Ovary (tissue), 9 donors: Measurements from ENCODE around the gene GRIK4. TPM values are rescaled to one million over a fixed set of nuclear protein-coding genes. Genes with fewer than 3 reads are reported as not detected.
"Not testable (repeated sequence)": the region's sequence is repeated elsewhere in the genome, so short reads cannot be mapped to it uniquely, and the experiment has no call there.

Experiments used
- DNase-seq, 5 donors: peaks; one replicate each; pipeline ENCODE4 v3.0.0-alpha.2; 2019 to 2020
- H3K27ac ChIP-seq, 2 donors: fragments of 200-600 bp; one replicate each; pipeline versions ENCODE4 v1.5.1 to v1.8.0; 2019 to 2022
- H3K27me3 ChIP-seq: fragments of 200-600 bp; one replicate; pipeline ENCODE4 v1.8.0; 2022
- H3K36me3 ChIP-seq: fragments of 200-600 bp; sonication (generic); one replicate; pipeline ENCODE4 v1.5.1; 2019
- H3K4me1 ChIP-seq: one replicate; pipeline ENCODE4 v1.8.1; 2013; ENCODE audit warnings: mild to moderate bottlenecking, moderate library complexity; ENCODE audit not compliant: insufficient read depth
- H3K4me3 ChIP-seq: fragments of 200-600 bp; sonication (generic); one replicate; pipeline ENCODE4 v1.5.1; 2017
- H3K9me3 ChIP-seq, 2 donors: fragments of 200-600 bp in 1 of 2; sonication (generic) in 1 of 2; one replicate each; pipeline versions ENCODE4 v1.5.1 to v1.8.1; 2013 to 2019; ENCODE audit warnings: mild to moderate bottlenecking in 1 of 2, moderate library complexity in 1 of 2
- EP300 ChIP-seq: sonication (generic); formaldehyde crosslinking; IDR thresholded peaks from one replicate; pipeline ENCODE4 v1.6.1; 2017; ENCODE audit warnings: antibody characterized with exemption
- POLR2A ChIP-seq: fragments of 450-650 bp; IDR thresholded peaks from one replicate; pipeline ENCODE4 v1.6.1; 2017; ENCODE audit warnings: antibody characterized with exemption, mild to moderate bottlenecking, moderate library complexity
- WGBS, 3 donors: extraction: QIAGEN DNeasy Blood & Tissue Kit in 1 of 3; methylation state at CpG; one replicate each; pipeline versions ENCODE4 v1.1.5 to v1.1.7; 2013 to 2017; 5-methylcytosine and 5-hydroxymethylcytosine counted together
- intact Hi-C, 4 donors: fragments of 100-400 bp; cut with DNase I; formaldehyde crosslinking; loops; one replicate each; pipeline versions ENCODE4 v1.11.0 to v1.15.1; 2022 to 2023
- polyA plus RNA-seq, 2 donors: library from polyadenylated mRNA; stranded (reverse); fragments of 200-250 nt in 1 of 2; fragments of 350-450 nt in 1 of 2; fragmentation: Illumina TruSeq in 1 of 2; extraction: RNeasy Lipid Tissue Mini Kit (QIAGEN cat#74804) in 1 of 2; gene quantifications; one replicate each; pipeline ENCODE4 v1.2.3, GENCODE V29; 2013 to 2014
- total RNA-seq, 7 donors: library from RNA; depleted of rRNA in 2 of 7; stranded (reverse); fragments of >200 nt in 2 of 7; fragmentation: NEBNext Ultra II Directional in 3 of 7; extraction: Animal tissue kit (Norgen Biotek cat#: 25700) in 3 of 7; gene quantifications; one replicate each; pipeline versions ENCODE4 v1.1.0 to v1.2.4, GENCODE V29; 2016 to 2023
- TF ChIP-seq, protein P1 (sequence below), 3 donors: fragments of 450-650 bp in 2 of 3; fragments of 200-600 bp in 1 of 3; IDR thresholded peaks; one replicate each; pipeline versions ENCODE4 v1.5.1 to v1.8.0; 2016 to 2022; ENCODE audit warnings: antibody characterized with exemption in 3 of 3, mild to moderate bottlenecking in 1 of 3
- donor health status: DM: no; HTN: no; CAD: no; lungs with moderate emphysema.
- donor health status: DM: no; HTN: no; CAD: no.
- donor health status: Bipolar disorder and iron deficiency.
- donor health status: DM: yes; HTN: yes; CAD: no.
- donor health status: DM: no; HTN: no; CAD: no.
- donor health status: DM: yes; HTN: yes; CAD: no.

The GRIK4 gene
- total and polyA plus RNA-seq, 9 donors: 1.3 to 13.4 (median 2.3) TPM

DNA sequence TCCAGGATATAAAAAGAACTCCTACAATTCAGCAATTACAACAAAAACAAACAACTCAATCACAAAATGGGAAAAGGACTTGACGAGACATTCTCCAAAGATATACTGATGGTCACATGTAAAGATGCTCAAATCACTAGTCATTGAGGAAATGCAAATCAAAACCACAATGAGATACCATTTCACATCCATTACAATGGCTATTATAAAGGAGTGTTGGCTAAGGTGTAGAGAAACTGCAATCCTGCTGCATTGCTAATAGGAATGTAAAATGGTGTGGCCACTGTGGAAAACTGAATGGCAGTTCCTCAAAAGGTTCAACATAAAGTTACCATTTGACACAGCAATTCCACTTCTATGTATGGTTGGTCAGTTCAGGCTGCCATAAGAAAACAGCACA is 500.5 kb downstream of the GRIK4 start:
- no peak for DNase-seq
- Histone ChIP-seq H3K4me1 (no peaks in the 10 kb centered on the region), H3K9me3 (no peaks in the 10 kb centered on the region), H3K36me3 (no peaks in the 10 kb centered on the region), H3K4me3 (no peak overlapping the region), H3K27me3 (no peaks in the 10 kb centered on the region), H3K27ac (no peak overlapping the region)
- WGBS, 3 donors: 78 to 88% (median 83%) methylated on average over 1 of the region's 1 CpG
- TF ChIP-seq EP300 (no peak), POLR2A (no peak)
- TF ChIP-seq, protein P1, sequence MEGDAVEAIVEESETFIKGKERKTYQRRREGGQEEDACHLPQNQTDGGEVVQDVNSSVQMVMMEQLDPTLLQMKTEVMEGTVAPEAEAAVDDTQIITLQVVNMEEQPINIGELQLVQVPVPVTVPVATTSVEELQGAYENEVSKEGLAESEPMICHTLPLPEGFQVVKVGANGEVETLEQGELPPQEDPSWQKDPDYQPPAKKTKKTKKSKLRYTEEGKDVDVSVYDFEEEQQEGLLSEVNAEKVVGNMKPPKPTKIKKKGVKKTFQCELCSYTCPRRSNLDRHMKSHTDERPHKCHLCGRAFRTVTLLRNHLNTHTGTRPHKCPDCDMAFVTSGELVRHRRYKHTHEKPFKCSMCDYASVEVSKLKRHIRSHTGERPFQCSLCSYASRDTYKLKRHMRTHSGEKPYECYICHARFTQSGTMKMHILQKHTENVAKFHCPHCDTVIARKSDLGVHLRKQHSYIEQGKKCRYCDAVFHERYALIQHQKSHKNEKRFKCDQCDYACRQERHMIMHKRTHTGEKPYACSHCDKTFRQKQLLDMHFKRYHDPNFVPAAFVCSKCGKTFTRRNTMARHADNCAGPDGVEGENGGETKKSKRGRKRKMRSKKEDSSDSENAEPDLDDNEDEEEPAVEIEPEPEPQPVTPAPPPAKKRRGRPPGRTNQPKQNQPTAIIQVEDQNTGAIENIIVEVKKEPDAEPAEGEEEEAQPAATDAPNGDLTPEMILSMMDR (IDR thresholded peaks at IDR 0.05): no peak
- intact Hi-C loops: no loop called here

DNA sequence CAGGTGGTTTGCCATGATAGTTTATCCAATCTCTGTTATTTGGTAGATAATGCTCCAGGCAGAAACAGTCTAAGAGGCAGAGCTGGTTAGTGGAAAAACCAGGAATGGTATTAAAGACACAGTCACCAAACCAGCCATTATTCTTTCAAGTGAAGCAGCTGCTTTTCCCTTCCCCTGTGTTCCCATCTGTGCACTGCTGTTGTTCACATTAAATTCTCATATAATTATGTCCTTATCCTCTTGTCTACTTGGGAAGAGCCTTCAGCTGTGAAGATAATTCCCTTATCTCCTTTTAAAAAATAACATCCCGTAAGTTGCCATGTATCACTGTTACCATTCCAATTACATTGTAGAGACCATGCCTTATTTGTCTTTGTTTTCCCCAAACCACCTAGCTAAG is 507.2 kb downstream of the GRIK4 start:
- H3K36me3 ChIP-seq: no peaks in the 10 kb centered on the region
- TF ChIP-seq EP300 (no peak), POLR2A (no peak)
- TF ChIP-seq, protein P1 (IDR thresholded peaks at IDR 0.05): no peak
- peaks cover under 1% of the 10 kb centered on the region for H3K4me1 ChIP-seq
- intact Hi-C loops: no loop called here
- DNase-seq: no peak
- H3K4me3 ChIP-seq: no peak overlapping the region
- no peaks in the 10 kb centered on the region for H3K27me3 ChIP-seq
- no peaks in the 10 kb centered on the region for H3K9me3 ChIP-seq
- WGBS, 3 donors: 9 to 14% (median 12%) methylated on average over 1 of the region's 1 CpG
- no peak overlapping the region for H3K27ac ChIP-seq

DNA sequence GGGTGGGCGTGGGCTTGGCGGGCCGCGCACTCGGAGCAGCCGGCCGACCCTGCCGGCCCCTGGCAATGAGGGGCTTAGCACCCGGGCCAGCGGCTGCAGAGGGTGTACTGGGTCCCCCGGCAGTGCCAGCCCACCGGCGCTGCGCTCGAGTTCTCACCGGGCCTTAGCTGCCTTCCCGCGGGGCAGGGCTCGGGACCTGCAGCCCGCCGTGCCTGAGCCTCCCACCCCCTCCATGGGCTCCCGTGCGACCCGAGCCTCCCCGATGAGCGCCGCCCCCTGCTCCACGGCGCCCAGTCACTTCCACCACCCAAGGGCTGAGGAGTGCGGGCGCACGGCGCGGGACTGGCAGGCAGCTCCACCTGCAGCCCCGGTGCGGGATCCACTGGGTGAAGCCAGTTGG is 510.2 kb downstream of the GRIK4 start:
- H3K27ac ChIP-seq, H3K36me3 ChIP-seq, H3K27me3 ChIP-seq, H3K4me1 ChIP-seq, H3K4me3 ChIP-seq, H3K9me3 ChIP-seq, intact Hi-C loops: not testable (repeated sequence)
- peak in 1 of 5 donors; percentile 16 for DNase-seq
- WGBS, 3 donors: 92 to 94% (median 94%) methylated on average over 26 to 36 of the region's 36 CpGs

DNA sequence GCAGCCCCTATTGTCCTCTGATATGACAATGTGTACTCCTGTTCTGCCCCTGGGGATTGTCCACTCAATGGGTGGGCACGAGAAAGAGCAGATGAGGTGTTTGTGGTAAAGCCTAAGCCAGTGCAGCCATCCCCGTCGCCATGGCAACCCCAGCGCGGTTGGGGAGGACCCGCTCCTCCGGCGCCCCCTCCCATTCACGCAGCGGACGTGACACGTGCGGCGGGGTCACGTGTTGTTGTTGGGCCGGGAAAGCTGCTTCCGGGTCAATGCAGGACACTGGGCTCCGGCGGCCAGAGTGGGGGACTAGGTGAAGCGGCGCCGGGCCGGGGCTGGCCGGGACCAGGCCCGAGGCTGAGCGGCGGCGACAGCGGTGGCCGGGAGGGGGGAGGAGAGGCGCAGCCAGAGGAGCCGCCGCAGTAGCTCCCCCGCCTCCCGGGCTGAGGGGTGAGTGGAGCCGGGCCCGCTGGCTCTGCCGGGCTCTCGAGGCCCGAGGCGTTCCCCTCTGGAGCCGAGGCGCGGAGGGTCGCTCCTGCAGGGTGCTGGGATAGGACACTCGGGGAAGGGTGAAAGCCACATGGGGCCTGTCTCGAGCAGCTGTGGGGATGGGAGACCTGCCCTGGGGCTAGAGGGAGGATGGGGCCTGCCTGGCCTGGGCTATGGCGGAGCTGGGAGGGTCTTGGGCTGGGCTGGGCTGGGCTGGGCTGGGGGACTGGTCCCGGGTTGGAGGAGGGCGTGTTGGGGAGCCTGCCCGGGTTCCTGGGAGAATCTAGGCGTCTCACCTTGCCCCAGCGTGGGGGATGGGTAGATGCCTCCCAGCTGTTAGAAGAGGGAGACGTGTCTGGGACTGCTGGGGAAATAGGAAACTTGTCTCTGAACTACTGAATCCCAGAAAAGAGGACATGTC is 512.6 kb downstream of the GRIK4 start, which contains the start of gene TBCEL:
Gene TBCEL (plus strand): TSS at position 255 of the 904 bp plus-strand sequence. CDS start 21,589 bp downstream, outside the sequence.
- DNase-seq: peak; percentile 90 to 95 (median 93)
- WGBS, 3 donors: 0% methylated on average over 49 to 54 of the region's 54 CpGs
- TF ChIP-seq EP300 (no peak), POLR2A (no peak)
- TF ChIP-seq, protein P1 (IDR thresholded peaks at IDR 0.05): no peak
- intact Hi-C loops: no loop called here
- Histone ChIP-seq H3K36me3 (no peaks in the 10 kb centered on the region), H3K27me3 (no peaks in the 10 kb centered on the region), H3K4me1 (peaks cover 8% of the 10 kb centered on the region), H3K4me3 (peak within 1 kb of the TSS; percentile 89), H3K9me3 (no peaks in the 10 kb centered on the region), H3K27ac (peak within 1 kb of the TSS in 1 of 2 donors; percentile 0)

DNA sequence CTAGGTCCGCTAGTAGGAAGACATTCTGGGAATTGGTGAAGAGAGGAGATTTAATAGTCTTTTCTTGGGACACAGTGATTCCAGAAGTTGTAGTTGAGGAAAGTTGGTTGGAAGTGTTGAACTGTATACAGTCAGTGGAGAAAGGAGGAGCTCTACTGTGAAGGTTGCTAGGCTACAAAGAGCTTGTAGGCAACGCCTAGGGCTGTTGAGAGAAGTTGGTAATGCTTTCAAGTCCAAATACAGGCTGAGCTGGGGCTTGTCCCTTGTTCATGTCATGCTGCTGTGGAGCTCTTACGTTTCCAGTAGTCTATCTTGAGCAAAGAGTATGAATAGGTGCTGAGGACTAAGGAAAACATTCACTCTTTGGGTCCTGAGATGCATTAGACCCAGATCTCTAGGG is 513.4 kb downstream of the GRIK4 start:
- no peak for TF ChIP-seq EP300
- TF ChIP-seq POLR2A: no peak
- intact Hi-C loops: no loop called here
- H3K27ac ChIP-seq: no peak overlapping the region

More for the DNA sequence above, 513.4 kb downstream of the GRIK4 start:
- Histone ChIP-seq H3K4me3 (peak overlapping the region; percentile 89), H3K36me3 (no peaks in the 10 kb centered on the region), H3K27me3 (no peaks in the 10 kb centered on the region), H3K9me3 (no peaks in the 10 kb centered on the region), H3K4me1 (peaks cover 8% of the 10 kb centered on the region)
- DNase-seq: no peak
- WGBS, 3 donors: 37 to 51% (median 43%) methylated on average over 3 of the region's 3 CpGs
